Fibroblast of the conjunctiva (primary cell): ENCODE measurements around the gene RBM34.

Experiments
- DNase-seq: peaks from one replicate; pipeline ENCODE4 v3.0.0-alpha.2; 2010; ENCODE audit warnings: low read depth

Gene RBM34

DNA sequence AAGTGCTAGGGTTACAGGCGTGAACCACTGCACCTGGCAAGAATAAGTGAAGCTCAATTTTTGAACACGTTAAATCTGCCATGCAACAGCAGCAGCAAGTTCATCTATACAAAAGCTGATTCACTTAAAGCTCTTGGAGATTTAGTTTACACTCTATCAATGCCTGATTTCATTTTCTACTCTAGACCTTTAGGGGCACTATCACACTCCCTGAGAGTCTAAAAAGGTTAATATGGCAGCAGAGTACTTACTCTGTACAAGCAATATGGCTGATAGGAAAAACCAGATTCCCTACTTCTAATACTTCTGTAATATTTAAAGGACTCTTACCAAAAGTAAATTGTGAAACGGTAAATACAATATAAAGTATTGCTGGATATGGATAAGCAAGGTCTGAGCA lies 4.8 kb downstream of the RBM34 start:
- DNase-seq: no peak

DNA sequence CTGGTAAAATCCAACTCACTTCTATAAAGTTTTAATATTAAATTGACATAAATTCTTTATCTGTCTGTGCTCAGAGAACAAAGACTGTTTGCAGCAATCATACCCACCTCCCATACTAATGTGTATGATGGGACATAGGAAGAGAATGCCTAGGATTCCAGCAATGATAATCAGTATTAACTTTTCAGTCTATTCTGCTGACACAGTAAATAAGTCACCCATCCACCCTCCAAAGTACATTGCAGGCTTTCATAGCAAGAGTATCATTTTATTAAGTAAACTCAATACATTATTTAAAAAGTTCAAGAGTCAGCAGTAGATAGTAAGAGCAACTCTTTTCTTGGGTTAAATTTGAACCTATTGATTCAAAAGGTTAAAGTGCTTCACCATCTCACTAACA lies 8.8 kb downstream of the RBM34 start:
- DNase-seq: no peak

DNA sequence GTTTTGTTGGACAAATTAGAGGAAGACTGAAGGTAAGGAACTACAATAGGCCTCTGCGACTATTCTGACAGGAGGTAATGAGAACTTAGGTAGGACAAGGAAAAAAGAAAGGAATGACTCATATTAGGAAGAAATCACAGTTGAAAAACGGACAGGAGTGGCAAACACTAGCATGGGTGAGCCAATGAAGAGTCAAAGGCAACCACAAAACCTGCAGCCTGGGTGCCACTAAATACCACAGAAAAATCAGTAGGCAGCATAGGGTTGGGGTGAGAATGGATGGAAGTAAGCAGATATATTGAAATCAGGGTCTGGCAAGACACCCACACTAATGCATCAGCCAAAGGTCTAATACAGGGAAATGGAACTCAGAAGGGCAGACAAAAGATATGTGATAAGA lies 10.0 kb downstream of the RBM34 start:
- no peak for DNase-seq

- DNase-seq: no peak
Measured at GRCh38 chr1:235149824-235150223, 11.2 kb downstream of the RBM34 start.

- DNase-seq: no peak
Measured at GRCh38 chr1:235147269-235147668, 13.8 kb downstream of the RBM34 start.

DNA sequence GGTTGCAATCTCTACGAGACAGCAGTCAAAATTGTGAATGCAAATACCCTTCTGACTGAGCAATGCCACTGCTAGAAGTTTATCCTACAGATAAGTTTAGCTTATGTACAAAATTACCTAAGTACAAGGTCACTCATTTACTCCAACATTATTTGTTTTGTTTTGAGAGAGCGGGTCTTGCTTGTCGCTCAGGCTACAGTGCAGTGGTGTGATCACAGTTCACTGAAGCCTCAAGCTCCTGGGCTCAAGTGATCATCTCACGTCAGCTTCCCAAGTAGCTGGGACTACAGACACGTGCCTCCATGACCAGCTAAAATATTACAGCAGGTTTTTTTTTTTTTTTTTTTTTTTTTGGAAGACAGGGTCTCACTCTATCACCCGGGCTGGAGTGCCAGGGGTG lies 15.4 kb downstream of the RBM34 start:
- DNase-seq: no peak

DNA sequence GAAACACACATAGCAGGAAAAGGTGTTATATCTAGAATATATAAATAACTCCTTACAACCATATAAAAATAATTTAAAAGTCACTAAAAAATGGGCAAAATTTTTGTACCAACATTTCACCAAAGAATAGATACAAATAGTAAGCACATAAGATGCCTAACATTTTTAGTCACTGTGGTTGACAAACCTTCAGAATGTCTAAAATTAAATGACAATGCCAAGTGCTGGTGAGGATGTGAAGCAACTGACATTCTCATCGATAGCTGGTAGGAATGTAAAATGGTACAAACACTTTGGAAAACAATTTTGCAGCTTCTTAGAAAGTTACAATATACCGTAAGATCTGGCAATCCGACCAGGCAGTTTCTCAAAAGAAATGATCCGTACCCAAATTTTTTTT lies 18.1 kb downstream of the RBM34 start:
- DNase-seq: no peak

DNA sequence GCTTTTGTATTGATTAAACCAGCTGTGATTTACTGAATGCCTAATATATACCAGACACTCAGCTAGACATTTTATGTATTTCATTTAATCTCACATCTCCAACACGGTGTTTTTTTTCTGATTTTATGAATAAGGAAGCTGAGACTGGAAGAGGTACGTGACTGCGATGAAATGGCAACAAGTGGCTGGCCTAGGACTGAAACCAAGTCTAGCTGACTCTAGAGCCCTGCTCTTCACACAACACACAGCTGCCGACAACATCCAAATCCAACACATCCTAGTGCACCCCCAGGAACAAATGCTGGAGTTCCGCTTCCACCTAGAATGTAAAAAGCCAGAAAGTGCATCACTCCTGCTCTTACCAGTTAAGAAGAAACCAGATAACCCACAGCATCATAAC lies 21.7 kb downstream of the RBM34 start:
- DNase-seq: no peak

- no peak for DNase-seq
Measured at GRCh38 chr1:235138821-235139220, 22.2 kb downstream of the RBM34 start.

DNA sequence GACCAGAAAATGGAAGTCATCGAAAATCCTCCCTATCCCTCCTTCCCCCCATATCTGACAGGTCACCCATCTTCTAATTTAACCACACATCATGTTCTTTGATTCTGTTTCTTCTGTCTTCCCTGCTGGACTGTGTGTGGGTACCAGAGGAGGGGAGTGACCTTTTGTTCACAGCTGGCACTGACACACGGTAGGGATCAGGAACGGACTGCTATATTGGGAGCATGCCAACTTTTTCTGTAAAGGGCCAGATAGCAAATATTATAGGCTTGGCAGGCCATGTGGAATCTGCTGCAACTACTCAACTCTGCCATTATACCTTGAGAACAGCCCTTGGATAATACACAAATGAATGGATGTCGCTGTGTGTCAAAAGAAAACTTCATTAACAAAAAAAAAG lies 24.9 kb downstream of the RBM34 start:
- DNase-seq: no peak

DNA sequence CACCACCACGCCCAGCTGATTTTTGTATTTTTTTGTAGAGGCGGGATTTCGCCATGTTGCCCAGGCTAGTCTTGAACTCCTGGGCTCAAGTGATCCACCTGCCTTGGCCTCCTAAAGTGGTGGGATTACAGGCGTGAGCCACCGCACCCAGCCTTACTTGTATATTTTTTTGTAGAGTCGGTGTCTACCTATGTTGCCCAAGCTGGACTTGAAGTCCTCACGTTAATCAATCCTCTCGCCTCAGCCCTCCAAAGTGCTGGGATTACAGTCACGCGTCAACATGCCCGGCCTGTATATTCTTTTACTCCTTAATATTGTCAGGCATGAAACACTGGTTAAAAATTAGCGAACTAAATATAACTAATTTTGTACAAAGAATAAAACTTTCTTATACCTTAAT lies 26.9 kb downstream of the RBM34 start:
- DNase-seq: no peak

DNA sequence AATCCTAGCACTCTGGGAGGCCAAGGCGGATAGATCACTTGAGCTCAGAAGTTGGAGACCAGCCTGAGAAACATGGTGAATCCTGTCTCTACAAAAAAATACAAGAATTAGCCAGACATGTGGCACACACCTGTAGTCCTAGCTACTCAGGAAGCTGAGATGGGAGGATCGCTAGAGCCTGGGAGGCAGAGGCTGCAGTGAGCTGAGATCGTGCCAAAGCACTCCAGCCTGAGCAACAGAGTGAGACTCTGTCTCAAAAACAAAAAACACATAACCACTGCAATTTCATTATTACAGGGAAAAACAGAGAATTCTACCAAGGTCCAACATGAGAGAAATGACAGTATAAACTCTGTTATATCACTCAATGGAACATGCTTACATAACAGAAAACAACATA lies 28.0 kb downstream of the RBM34 start:
- DNase-seq: no peak

DNA sequence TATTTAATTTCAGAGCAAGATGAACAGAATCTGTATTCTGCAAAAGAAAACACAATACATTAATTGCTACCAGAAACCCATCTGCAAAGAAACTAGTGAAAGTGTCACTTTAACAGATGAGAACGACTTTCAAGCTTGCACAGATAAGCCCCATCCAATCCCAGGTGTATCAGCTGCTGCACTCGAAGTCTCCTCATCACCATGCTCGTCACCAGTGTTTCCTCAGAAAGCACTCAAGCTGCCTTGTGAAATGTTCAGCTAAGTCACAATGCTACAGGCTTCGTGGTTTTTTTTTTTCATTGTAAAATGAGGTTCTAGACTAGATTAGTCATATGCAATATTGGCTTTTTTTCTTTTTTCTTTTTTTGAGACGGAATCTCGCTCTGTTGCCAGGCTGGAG lies 29.1 kb downstream of the RBM34 start:
- DNase-seq: no peak

GRCh38 chr1:235130766-235131270 lies 30.2 kb downstream of the RBM34 start:
- DNase-seq: no peak

GRCh38 chr1:235129774-235130570 lies 31.1 kb downstream of the RBM34 start:
- no peak for DNase-seq

- peak; percentile 97 for DNase-seq
Measured at GRCh38 chr1:235128456-235129328, 32.4 kb downstream of the RBM34 start, which contains the start of gene TOMM20. TOMM20 (minus strand) TSS chr1:235128837; CDS start chr1:235128715, 122 bp downstream.

DNA sequence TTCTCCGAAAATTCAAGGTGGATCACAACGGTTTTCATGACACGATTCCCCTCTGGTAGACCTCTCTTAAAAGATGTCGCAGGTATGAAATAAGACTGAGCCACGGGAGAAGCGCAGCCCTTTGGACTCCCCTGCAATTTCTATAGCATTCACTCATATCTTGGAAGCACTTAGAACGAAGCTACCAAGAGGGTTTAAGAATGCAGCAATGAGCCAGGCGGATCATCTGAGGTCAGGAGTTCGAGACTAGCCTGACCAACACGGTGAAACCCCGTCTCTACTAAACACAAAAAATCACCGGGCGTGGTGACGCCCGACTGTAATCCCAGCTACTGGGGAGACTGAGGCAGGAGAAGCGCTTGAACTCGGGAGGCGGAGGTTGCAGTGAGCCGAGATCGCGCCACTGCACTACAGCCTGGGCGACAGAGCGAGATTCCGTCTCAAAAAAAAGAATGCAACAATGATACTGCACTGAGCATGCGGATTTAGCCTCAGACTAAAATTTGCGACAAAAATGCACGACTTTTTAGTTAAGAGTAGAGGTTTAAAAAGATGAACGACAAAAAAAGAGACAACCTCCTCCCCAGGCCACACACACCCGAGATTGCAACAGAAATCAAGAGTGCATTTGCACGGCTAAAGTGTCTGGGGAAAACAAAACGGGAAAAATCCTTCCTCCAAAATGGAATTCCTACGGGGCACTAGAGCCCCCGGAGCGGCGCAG lies 33.2 kb downstream of the RBM34 start:
- DNase-seq: no peak

DNA sequence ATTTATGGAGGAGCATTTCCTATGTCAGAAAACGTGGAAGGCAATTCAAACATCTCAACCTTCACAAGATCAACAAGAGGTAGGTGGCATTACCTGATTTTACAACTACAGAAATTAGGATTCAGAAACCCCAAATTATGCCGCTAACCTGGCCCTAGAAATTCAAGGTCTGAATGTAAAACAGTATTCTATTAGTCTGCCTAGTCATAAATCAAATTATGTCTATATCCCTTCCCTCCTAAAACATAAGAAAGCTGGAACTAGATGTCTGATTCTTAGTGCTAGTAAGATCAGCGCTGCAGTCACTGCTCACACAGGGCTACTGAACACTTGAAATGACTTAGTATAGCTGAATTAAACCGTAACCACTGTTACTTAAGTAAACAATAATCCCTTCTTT lies 33.8 kb downstream of the RBM34 start:
- no peak for DNase-seq

GRCh38 chr1:235124665-235125064 lies 36.4 kb downstream of the RBM34 start:
- no peak for DNase-seq

- DNase-seq: no peak
Measured at GRCh38 chr1:235124111-235124510, 36.9 kb downstream of the RBM34 start.

DNA sequence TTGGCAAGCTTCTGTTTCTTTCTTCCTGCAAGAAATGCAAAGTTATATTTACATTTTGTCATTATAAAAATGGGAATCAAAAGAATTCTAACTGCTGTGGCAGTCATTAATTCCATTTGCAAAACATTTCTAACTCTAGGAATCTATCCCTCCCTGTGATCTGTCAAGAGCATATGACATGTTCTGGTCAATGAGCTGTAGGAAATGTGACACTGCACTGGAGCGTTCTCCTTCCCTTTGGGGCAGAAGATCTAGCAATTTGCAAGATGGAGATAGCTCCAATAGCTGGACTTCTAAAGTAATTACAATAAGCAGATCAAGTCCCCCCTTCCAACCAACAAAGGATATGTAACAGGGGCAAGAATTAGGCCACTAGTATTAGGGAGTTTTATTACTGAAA lies 38.7 kb downstream of the RBM34 start:
- DNase-seq: no peak

- no peak for DNase-seq
Measured at GRCh38 chr1:235113183-235113917, 47.7 kb downstream of the RBM34 start.
